K562 (cell line): ENCODE measurements around the gene MCFD2. TPM values are rescaled to one million over a fixed set of nuclear protein-coding genes. Genes with fewer than 3 reads are reported as not detected.

Experiments
- CBFA2T2 ChIP-seq: fragments of 450-650 bp; conservative IDR thresholded peaks from 2 replicates; pipeline ENCODE4 v1.6.1; 2017; ENCODE audit warnings: mild to moderate bottlenecking
- FOS ChIP-seq: IDR thresholded peaks from 3 replicates; pipeline ENCODE4 v1.6.1; 2011; ENCODE audit not compliant: insufficient read length; ENCODE audit errors: extremely low read depth
- HDGF ChIP-seq: fragments of 450-650 bp; IDR thresholded peaks from 2 replicates; pipeline ENCODE4 v1.6.1; 2016
- MED1 ChIP-seq: sonication (generic); formaldehyde crosslinking; IDR thresholded peaks from 2 replicates; pipeline ENCODE4 v1.8.1; 2023; ENCODE audit warnings: missing genetic modification reagents, borderline replicate concordance
- MTF1 ChIP-seq: fragments of 250-450 bp; sonication (Bioruptor Pico); IDR thresholded peaks from 2 replicates; pipeline ENCODE4 v1.9.0; 2021; ENCODE audit warnings: moderate library complexity, mild to moderate bottlenecking, inconsistent platforms, borderline replicate concordance
- NEUROD1 ChIP-seq: fragments of 150-350 bp; IDR thresholded peaks from 2 replicates; pipeline ENCODE4 v1.6.1; 2014; ENCODE audit warnings: borderline replicate concordance, low read length, low read depth; ENCODE audit not compliant: partially characterized antibody
- RBM17 ChIP-seq: fragments of 200-400 bp; formaldehyde crosslinking; IDR thresholded peaks from 2 replicates; pipeline ENCODE4 v1.6.1; 2017; ENCODE audit warnings: low read depth, mild to moderate bottlenecking, low read length, borderline replicate concordance
- SIRT6 ChIP-seq: IDR thresholded peaks from one replicate; pipeline ENCODE4 v1.6.1; 2012; ENCODE audit warnings: low read depth, mild to moderate bottlenecking, control low read depth, inconsistent platforms, low read length, moderate library complexity
- TCF7 ChIP-seq: sonication (generic); IDR thresholded peaks from 2 replicates; pipeline ENCODE4 v1.6.1; 2016; ENCODE audit warnings: antibody characterized with exemption, borderline replicate concordance
- ZBED1 ChIP-seq: IDR thresholded peaks from 2 replicates; pipeline ENCODE4 v1.6.1; 2014
- ZNF324 ChIP-seq: fragments of 250-450 bp; sonication (Bioruptor Pico); IDR thresholded peaks from 2 replicates; pipeline ENCODE4 v1.4.0; 2020; ENCODE audit warnings: mild to moderate bottlenecking
- ZNF584 ChIP-seq: fragments of 200-800 bp; sonication (Bioruptor generic); IDR thresholded peaks from 2 replicates; pipeline ENCODE4 v1.6.1; 2016; ENCODE audit warnings: low read depth, mild to moderate bottlenecking, missing genetic modification characterization, missing compliant biosample characterization
- ZNF785 ChIP-seq: fragments of 250-450 bp; sonication (Bioruptor Pico); IDR thresholded peaks from 2 replicates; pipeline ENCODE4 v1.4.0; 2020; ENCODE audit warnings: mild to moderate bottlenecking
- polyA plus RNA-seq, 8 experiments: library from polyadenylated mRNA; depleted of rRNA in 4 of 8; stranded (reverse) in 5 of 8; unstranded in 3 of 8; fragments of >200 nt; fragmentation: Nextera tagmentation in 2 of 8; fragmentation: Illumina TruSeq in 1 of 8; extraction: Ambion mirVana in 2 of 8; extraction: Trizol in 1 of 8; gene quantifications; 2 replicates each; pipeline versions ENCODE4 v1.2.1 to v1.2.3, GENCODE V29; 2011 to 2014; ENCODE audit warnings: inconsistent platforms in 1 of 8, missing spikeins in 1 of 8
- total RNA-seq, 7 experiments: library from RNA; depleted of rRNA in 6 of 7; stranded (reverse); fragments of >200 nt in 6 of 7; fragmentation: Illumina TruSeq in 2 of 7; extraction: Trizol in 2 of 7; gene quantifications; 2 replicates each; pipeline versions ENCODE4 v1.2.1 to v1.2.3, GENCODE V29; 2011 to 2021; ENCODE audit warnings: low replicate concordance in 1 of 7
- TF ChIP-seq, protein P1 (sequence below), 2 experiments: IDR thresholded peaks in 1 of 2; conservative IDR thresholded peaks in 1 of 2; 2 replicates each; pipeline ENCODE4 v1.6.1; 2016; ENCODE audit warnings: low read depth in 2 of 2, mild to moderate bottlenecking in 1 of 2, missing compliant biosample characterization in 1 of 2, missing genetic modification characterization in 1 of 2, moderate library complexity in 1 of 2
- TF ChIP-seq, protein P2 (sequence below): fragments of 450-650 bp; IDR thresholded peaks from 2 replicates; pipeline ENCODE4 v1.6.1; 2014; ENCODE audit warnings: low read depth, mild to moderate bottlenecking, moderate library complexity, borderline replicate concordance
- TF ChIP-seq, protein P3 (sequence below): sonication (generic); formaldehyde crosslinking; IDR thresholded peaks from 2 replicates; pipeline ENCODE4 v1.8.0; 2022; ENCODE audit warnings: mild to moderate bottlenecking, low read depth, missing genetic modification reagents
- TF ChIP-seq, protein P4 (sequence below): fragments of 250-450 bp; sonication (Bioruptor Pico); IDR thresholded peaks from 2 replicates; pipeline ENCODE4 v1.5.0; 2020; ENCODE audit warnings: mild to moderate bottlenecking, borderline replicate concordance

Gene MCFD2
- total and polyA plus RNA-seq, 9 of the 15 experiments (the other 6 are each of a cell fraction or from before 2014, with no cell fraction given), result 78.6 to 237 (median 123) TPM

DNA sequence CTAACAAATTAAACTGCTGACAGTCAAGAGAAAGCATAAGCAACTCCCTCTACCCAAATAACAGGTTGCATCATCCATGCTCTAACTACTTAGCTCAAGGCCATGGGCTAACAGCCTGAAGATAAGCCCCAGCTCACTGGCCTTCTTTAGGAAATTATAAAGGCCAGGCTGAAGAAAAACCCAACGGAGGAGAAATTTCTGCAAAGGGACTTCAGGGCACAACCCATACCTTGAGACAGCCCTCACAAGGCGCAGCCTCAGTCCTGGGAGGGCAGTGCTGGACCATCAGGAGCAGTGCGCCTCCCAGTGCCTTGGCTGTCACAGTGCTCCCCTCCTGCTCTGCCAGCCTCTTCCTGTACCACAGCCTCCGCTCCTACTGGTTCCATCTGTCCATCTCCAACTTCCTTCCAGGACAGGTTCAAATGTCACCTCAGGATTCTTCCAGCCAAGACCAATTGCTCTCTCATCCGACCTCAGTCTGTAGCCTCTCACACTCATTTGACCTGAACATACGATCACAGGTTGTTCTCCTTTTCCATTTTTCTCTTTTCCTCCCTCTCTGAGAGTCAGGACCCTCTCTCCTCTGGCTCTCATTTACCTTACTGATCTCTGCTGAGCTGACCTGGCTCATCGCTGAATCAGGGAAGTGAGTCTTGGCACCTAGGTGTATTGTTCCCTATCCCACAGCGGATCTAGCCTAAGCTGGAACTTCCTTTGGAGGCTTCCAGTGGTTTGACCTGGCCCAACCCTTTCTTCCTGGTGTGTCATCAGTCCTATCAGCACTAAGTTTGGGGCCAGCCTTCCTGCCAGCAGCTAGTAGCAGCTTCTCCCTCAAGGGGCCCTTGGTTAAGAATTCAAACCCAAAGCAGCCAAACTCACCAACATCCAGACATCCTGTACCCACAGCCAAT is 1.9 kb downstream of the MCFD2 start (continued):
- TF ChIP-seq, protein P1, sequence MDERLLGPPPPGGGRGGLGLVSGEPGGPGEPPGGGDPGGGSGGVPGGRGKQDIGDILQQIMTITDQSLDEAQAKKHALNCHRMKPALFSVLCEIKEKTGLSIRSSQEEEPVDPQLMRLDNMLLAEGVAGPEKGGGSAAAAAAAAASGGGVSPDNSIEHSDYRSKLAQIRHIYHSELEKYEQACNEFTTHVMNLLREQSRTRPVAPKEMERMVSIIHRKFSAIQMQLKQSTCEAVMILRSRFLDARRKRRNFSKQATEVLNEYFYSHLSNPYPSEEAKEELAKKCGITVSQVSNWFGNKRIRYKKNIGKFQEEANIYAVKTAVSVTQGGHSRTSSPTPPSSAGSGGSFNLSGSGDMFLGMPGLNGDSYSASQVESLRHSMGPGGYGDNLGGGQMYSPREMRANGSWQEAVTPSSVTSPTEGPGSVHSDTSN (CRISPR knock-in tag; IDR thresholded peaks at IDR 0.05; ENCODE audit: low read depth), result no peak
- TF ChIP-seq, protein P1 (tag; conservative IDR thresholded peaks at IDR 0.05; ENCODE audit: low read depth), result no peak
- TF ChIP-seq, protein P2, sequence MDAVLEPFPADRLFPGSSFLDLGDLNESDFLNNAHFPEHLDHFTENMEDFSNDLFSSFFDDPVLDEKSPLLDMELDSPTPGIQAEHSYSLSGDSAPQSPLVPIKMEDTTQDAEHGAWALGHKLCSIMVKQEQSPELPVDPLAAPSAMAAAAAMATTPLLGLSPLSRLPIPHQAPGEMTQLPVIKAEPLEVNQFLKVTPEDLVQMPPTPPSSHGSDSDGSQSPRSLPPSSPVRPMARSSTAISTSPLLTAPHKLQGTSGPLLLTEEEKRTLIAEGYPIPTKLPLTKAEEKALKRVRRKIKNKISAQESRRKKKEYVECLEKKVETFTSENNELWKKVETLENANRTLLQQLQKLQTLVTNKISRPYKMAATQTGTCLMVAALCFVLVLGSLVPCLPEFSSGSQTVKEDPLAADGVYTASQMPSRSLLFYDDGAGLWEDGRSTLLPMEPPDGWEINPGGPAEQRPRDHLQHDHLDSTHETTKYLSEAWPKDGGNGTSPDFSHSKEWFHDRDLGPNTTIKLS, result peak; percentile 52; the same call in 1 of the 2 replicates
- no peak for TF ChIP-seq ZBED1
- TF ChIP-seq, protein P3, sequence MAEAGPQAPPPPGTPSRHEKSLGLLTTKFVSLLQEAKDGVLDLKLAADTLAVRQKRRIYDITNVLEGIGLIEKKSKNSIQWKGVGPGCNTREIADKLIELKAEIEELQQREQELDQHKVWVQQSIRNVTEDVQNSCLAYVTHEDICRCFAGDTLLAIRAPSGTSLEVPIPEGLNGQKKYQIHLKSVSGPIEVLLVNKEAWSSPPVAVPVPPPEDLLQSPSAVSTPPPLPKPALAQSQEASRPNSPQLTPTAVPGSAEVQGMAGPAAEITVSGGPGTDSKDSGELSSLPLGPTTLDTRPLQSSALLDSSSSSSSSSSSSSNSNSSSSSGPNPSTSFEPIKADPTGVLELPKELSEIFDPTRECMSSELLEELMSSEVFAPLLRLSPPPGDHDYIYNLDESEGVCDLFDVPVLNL (CRISPR knock-in tag), result no peak
- TF ChIP-seq ZNF785 (CRISPR knock-in tag), result no peak
- TF ChIP-seq NEUROD1, result peak; percentile 15
- TF ChIP-seq TCF7, result no peak
- no peak for TF ChIP-seq MED1 (CRISPR knock-in tag)
- TF ChIP-seq SIRT6, result no peak
- no peak for TF ChIP-seq RBM17
- no peak for TF ChIP-seq MTF1 (CRISPR knock-in tag)
- TF ChIP-seq CBFA2T2, result no peak
- no peak for TF ChIP-seq ZNF584 (CRISPR knock-in tag)
- TF ChIP-seq, protein P4, sequence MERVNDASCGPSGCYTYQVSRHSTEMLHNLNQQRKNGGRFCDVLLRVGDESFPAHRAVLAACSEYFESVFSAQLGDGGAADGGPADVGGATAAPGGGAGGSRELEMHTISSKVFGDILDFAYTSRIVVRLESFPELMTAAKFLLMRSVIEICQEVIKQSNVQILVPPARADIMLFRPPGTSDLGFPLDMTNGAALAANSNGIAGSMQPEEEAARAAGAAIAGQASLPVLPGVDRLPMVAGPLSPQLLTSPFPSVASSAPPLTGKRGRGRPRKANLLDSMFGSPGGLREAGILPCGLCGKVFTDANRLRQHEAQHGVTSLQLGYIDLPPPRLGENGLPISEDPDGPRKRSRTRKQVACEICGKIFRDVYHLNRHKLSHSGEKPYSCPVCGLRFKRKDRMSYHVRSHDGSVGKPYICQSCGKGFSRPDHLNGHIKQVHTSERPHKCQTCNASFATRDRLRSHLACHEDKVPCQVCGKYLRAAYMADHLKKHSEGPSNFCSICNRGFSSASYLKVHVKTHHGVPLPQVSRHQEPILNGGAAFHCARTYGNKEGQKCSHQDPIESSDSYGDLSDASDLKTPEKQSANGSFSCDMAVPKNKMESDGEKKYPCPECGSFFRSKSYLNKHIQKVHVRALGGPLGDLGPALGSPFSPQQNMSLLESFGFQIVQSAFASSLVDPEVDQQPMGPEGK, result no peak
- no peak for TF ChIP-seq ZNF324
- no peak for TF ChIP-seq FOS
- TF ChIP-seq HDGF, result peak; percentile 98
